KMS-11 (cell line): ENCODE results near the gene DRGX.

ENCODE experiments used
- H2AFZ ChIP-seq: fragments of 200-600 bp; sonication (generic); 2 replicates; pipeline ENCODE4 v1.6.1; 2016; ENCODE audit warnings: antibody characterized with exemption, mixed run types, low read depth
- H3K27ac ChIP-seq: fragments of 200-600 bp; sonication (generic); 2 replicates; pipeline ENCODE4 v1.6.1; 2016; ENCODE audit warnings: mild to moderate bottlenecking, mixed run types
- H3K27me3 ChIP-seq: fragments of 200-600 bp; sonication (generic); 2 replicates; pipeline ENCODE4 v1.6.1; 2017; ENCODE audit warnings: mild to moderate bottlenecking, low read depth, mixed run types, moderate library complexity; ENCODE audit not compliant: insufficient read depth
- H3K36me3 ChIP-seq: fragments of 200-600 bp; sonication (generic); 2 replicates; pipeline ENCODE4 v1.6.1; 2017; ENCODE audit warnings: mild to moderate bottlenecking, mixed run types; ENCODE audit not compliant: insufficient read depth
- H3K4me1 ChIP-seq: fragments of 200-600 bp; sonication (generic); 2 replicates; pipeline ENCODE4 v1.6.1; 2016; ENCODE audit warnings: mild to moderate bottlenecking, low read depth, mixed run types; ENCODE audit not compliant: poor library complexity, severe bottlenecking
- H3K4me2 ChIP-seq: fragments of 200-600 bp; sonication (generic); 2 replicates; pipeline ENCODE4 v1.7.0; 2016; ENCODE audit warnings: mild to moderate bottlenecking, mixed run types
- H3K4me3 ChIP-seq: fragments of 200-600 bp; sonication (generic); IDR thresholded peaks from 2 replicates; pipeline ENCODE4 v1.6.1; 2017; ENCODE audit warnings: low read depth, low read length, mixed read lengths; ENCODE audit not compliant: insufficient read depth
- H3K79me2 ChIP-seq: fragments of 200-600 bp; sonication (generic); 2 replicates; pipeline ENCODE4 v1.6.1; 2016; ENCODE audit warnings: low read depth, mixed run types; ENCODE audit not compliant: insufficient read depth
- H3K9ac ChIP-seq: fragments of 200-600 bp; sonication (generic); 2 replicates; pipeline ENCODE4 v1.6.1; 2016; ENCODE audit warnings: mild to moderate bottlenecking, mixed run types
- H4K20me1 ChIP-seq: fragments of 200-600 bp; sonication (generic); 2 replicates; pipeline ENCODE4 v1.6.1; 2016; ENCODE audit warnings: mild to moderate bottlenecking, mixed run types; ENCODE audit not compliant: insufficient read depth
- TF ChIP-seq, protein P1 (sequence below): fragments of 200-600 bp; sonication (generic); conservative IDR thresholded peaks from 2 replicates; pipeline ENCODE4 v1.6.1; 2017; ENCODE audit warnings: low read depth, mild to moderate bottlenecking, antibody characterized with exemption, low read length, moderate library complexity, mixed read lengths

The DRGX gene

DNA sequence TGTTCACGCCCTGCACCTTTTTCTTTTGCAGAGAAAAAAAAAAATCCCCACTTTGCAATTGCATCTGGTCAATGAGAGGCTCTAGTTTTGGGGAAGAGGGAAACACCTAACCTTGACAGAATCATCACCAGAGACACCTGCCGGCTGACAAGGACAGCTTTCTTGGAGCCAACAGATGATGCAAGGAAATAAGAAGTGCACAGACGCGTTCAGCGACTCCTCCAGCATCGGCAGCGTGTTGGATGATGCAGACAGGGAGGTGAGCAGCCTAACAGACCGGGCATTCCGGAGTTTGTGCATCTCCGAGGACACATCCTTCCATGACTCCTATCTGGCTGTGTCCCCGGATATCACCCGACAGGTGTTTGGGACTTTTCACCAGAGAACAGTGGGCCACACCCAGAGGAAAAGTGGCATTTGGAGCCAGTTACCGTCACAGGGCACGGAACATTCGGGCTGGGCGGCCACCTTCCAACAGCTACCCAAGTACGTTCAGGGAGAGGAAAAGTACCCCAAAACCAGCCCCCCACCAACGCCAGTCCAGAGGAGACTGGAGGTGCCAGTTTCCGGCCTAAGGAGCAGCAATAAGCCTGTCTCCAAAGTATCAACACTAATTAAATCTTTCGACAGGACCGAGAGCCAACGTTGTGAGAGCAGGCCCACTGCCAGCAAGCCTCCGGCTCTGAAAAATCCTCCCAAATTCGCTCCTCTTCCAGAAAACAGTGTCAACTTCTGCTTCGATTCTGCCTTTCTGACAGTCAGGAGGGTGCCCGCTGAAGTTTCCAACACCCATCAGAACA, 73.3 kb downstream of the DRGX start:
- Histone ChIP-seq H3K4me3 (no peak overlapping the region), H3K27me3 (no peaks in the 10 kb centered on the region), H2AFZ (no peak overlapping the region), H3K36me3 (no peaks in the 10 kb centered on the region), H3K9ac (no peak overlapping the region), H4K20me1 (no peaks in the 10 kb centered on the region), H3K79me2 (no peaks in the 10 kb centered on the region), H3K27ac (no peak overlapping the region), H3K4me2 (no peak overlapping the region), H3K4me1 (no peaks in the 10 kb centered on the region)
- TF ChIP-seq, protein P1, sequence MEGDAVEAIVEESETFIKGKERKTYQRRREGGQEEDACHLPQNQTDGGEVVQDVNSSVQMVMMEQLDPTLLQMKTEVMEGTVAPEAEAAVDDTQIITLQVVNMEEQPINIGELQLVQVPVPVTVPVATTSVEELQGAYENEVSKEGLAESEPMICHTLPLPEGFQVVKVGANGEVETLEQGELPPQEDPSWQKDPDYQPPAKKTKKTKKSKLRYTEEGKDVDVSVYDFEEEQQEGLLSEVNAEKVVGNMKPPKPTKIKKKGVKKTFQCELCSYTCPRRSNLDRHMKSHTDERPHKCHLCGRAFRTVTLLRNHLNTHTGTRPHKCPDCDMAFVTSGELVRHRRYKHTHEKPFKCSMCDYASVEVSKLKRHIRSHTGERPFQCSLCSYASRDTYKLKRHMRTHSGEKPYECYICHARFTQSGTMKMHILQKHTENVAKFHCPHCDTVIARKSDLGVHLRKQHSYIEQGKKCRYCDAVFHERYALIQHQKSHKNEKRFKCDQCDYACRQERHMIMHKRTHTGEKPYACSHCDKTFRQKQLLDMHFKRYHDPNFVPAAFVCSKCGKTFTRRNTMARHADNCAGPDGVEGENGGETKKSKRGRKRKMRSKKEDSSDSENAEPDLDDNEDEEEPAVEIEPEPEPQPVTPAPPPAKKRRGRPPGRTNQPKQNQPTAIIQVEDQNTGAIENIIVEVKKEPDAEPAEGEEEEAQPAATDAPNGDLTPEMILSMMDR = no peak

DNA sequence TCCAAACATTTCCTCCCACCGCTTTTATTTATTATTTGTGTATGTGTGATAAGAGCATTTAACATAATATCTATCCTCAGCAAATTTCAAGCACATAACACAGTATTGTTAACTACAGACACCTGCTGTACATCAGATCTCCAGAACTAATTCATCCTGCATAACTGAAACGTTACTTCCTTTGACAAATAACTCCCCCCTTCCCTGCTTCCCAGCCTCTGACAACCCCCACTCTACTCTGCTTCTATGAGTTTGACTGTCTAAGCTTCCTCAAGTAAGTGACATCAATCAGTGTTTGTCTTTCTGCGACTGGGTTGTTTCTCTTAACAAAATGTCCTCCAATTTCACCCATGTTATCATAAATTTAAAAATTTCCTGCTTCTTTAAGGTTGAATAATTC, 74.9 kb downstream of the DRGX start:
- Histone ChIP-seq H3K27me3 (no peaks in the 10 kb centered on the region), H3K4me1 (no peaks in the 10 kb centered on the region), H3K79me2 (no peaks in the 10 kb centered on the region), H3K27ac (no peak overlapping the region), H4K20me1 (no peaks in the 10 kb centered on the region), H3K4me2 (no peak overlapping the region), H3K9ac (no peak overlapping the region), H2AFZ (no peak overlapping the region), H3K4me3 (no peak overlapping the region), H3K36me3 (no peaks in the 10 kb centered on the region)
- TF ChIP-seq, protein P1 = no peak

DNA sequence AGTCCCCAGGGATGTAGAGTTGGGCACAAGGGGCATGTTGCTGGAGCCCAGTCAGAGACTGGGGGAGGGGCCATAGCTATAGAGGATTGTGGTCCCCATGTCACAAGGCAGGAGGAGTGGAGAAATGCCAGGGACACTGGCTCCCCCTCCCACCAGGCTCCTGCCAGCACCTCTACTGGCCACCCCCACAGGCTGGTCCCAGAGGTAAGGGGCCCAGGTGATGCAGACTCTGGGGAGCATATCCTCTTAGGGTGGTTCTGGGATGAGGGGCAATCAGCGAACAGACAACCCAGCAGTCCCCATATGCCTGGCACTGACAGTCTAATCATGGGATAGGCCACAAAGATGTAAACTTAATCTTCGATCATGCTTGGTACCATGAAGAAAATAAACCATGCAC, 75.7 kb downstream of the DRGX start:
- H4K20me1 ChIP-seq = no peaks in the 10 kb centered on the region
- TF ChIP-seq, protein P1 = no peak
- H2AFZ ChIP-seq = no peak overlapping the region
- H3K4me2 ChIP-seq = no peak overlapping the region
- H3K27me3 ChIP-seq = no peaks in the 10 kb centered on the region
- H3K79me2 ChIP-seq = no peaks in the 10 kb centered on the region
- no peaks in the 10 kb centered on the region for H3K36me3 ChIP-seq
- H3K27ac ChIP-seq = no peak overlapping the region
- no peaks in the 10 kb centered on the region for H3K4me1 ChIP-seq
- H3K4me3 ChIP-seq = no peak overlapping the region
- no peak overlapping the region for H3K9ac ChIP-seq

DNA sequence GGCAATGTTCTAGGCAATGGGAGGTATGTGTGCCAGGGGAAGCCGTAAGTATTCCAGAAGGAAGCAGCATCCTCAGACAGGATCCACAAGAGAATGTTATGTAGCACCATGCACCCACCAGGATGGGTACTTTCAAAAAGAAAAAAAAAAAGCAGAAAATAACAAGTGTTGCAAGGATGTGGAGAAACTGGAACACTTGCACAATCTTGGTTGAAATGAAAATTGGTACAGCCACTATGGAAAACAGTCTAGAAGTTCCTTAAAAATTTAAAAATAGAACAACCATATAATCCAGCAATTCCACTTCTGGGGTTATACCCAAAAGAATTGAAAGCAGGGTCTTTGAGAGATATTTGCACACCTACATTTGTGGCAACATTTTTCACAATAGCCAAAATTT, 76.7 kb downstream of the DRGX start:
- TF ChIP-seq, protein P1 = no peak
- Histone ChIP-seq H3K4me2 (no peak overlapping the region), H3K4me3 (no peak overlapping the region)

More for the DNA sequence above, 76.7 kb downstream of the DRGX start:
- Histone ChIP-seq H3K9ac (no peak overlapping the region), H3K79me2 (no peaks in the 10 kb centered on the region), H3K4me1 (no peaks in the 10 kb centered on the region), H3K27ac (no peak overlapping the region), H4K20me1 (no peaks in the 10 kb centered on the region), H2AFZ (no peak overlapping the region), H3K27me3 (no peaks in the 10 kb centered on the region), H3K36me3 (no peaks in the 10 kb centered on the region)
